Measurements from ENCODE around the gene THOC6.

THOC6 gene

DNA sequence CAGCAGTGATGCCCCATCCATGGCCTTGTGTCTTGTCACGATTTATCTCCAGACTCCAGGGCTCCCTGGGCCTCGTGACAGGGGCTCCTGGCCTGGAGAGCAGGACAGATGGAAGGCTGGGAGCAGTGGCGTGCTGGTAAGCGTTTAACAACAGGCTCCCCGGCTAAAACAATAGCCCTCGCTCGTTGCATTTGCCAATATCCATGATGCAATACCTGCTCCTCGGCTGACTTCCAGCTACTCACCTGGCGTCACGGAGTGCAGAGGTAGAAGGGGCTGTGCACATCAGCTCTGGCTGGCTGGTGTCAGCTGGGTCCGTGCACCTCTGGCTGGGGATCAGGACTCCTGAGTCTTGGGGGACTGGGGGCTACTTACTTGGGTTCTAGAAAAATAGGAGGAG, 14.4 kb downstream of the THOC6 start:
- peak; percentile 14 for ATAC-seq
- TF ChIP-seq, protein P1, sequence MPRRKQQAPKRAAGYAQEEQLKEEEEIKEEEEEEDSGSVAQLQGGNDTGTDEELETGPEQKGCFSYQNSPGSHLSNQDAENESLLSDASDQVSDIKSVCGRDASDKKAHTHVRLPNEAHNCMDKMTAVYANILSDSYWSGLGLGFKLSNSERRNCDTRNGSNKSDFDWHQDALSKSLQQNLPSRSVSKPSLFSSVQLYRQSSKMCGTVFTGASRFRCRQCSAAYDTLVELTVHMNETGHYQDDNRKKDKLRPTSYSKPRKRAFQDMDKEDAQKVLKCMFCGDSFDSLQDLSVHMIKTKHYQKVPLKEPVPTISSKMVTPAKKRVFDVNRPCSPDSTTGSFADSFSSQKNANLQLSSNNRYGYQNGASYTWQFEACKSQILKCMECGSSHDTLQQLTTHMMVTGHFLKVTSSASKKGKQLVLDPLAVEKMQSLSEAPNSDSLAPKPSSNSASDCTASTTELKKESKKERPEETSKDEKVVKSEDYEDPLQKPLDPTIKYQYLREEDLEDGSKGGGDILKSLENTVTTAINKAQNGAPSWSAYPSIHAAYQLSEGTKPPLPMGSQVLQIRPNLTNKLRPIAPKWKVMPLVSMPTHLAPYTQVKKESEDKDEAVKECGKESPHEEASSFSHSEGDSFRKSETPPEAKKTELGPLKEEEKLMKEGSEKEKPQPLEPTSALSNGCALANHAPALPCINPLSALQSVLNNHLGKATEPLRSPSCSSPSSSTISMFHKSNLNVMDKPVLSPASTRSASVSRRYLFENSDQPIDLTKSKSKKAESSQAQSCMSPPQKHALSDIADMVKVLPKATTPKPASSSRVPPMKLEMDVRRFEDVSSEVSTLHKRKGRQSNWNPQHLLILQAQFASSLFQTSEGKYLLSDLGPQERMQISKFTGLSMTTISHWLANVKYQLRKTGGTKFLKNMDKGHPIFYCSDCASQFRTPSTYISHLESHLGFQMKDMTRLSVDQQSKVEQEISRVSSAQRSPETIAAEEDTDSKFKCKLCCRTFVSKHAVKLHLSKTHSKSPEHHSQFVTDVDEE (CRISPR knock-in tag; IDR thresholded peaks at IDR 0.05) = no peak
- TF ChIP-seq, protein P2, sequence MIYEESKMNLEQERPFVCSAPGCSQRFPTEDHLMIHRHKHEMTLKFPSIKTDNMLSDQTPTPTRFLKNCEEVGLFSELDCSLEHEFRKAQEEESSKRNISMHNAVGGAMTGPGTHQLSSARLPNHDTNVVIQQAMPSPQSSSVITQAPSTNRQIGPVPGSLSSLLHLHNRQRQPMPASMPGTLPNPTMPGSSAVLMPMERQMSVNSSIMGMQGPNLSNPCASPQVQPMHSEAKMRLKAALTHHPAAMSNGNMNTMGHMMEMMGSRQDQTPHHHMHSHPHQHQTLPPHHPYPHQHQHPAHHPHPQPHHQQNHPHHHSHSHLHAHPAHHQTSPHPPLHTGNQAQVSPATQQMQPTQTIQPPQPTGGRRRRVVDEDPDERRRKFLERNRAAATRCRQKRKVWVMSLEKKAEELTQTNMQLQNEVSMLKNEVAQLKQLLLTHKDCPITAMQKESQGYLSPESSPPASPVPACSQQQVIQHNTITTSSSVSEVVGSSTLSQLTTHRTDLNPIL (CRISPR knock-in tag; IDR thresholded peaks at IDR 0.05; ENCODE audit: low read depth) = no peak
- TF ChIP-seq GLIS3 (CRISPR knock-in tag; IDR thresholded peaks at IDR 0.05) (no peak), TCF4 (CRISPR knock-in tag; IDR thresholded peaks at IDR 0.05; ENCODE audit: borderline replicate concordance) (no peak), TOX (CRISPR knock-in tag; IDR thresholded peaks at IDR 0.05; ENCODE audit: borderline replicate concordance) (no peak), ARNTL (CRISPR knock-in tag; IDR thresholded peaks at IDR 0.05; ENCODE audit: borderline replicate concordance, low read depth) (no peak), ESRRG (CRISPR knock-in tag; IDR thresholded peaks at IDR 0.05) (no peak), RARB (CRISPR knock-in tag; IDR thresholded peaks at IDR 0.05) (no peak), ZFP3 (CRISPR knock-in tag; IDR thresholded peaks at IDR 0.05) (no peak), SNAI2 (CRISPR knock-in tag; IDR thresholded peaks at IDR 0.05) (no peak), OSR1 (CRISPR knock-in tag; IDR thresholded peaks at IDR 0.05) (no peak), ZFP30 (CRISPR knock-in tag; IDR thresholded peaks at IDR 0.05) (no peak), ZC3H10 (CRISPR knock-in tag; IDR thresholded peaks at IDR 0.05) (no peak), ZNF70 (CRISPR knock-in tag; IDR thresholded peaks at IDR 0.05) (no peak), ZNF8 (CRISPR knock-in tag; IDR thresholded peaks at IDR 0.05) (no peak), ZNF565 (CRISPR knock-in tag; conservative IDR thresholded peaks at IDR 0.05; ENCODE audit: low read depth) (no peak), BACH2 (CRISPR knock-in tag; IDR thresholded peaks at IDR 0.05; ENCODE audit: borderline replicate concordance) (no peak)
- TF ChIP-seq, protein P3, sequence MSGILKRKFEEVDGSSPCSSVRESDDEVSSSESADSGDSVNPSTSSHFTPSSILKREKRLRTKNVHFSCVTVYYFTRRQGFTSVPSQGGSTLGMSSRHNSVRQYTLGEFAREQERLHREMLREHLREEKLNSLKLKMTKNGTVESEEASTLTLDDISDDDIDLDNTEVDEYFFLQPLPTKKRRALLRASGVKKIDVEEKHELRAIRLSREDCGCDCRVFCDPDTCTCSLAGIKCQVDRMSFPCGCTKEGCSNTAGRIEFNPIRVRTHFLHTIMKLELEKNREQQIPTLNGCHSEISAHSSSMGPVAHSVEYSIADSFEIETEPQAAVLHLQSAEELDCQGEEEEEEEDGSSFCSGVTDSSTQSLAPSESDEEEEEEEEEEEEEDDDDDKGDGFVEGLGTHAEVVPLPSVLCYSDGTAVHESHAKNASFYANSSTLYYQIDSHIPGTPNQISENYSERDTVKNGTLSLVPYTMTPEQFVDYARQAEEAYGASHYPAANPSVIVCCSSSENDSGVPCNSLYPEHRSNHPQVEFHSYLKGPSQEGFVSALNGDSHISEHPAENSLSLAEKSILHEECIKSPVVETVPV (CRISPR knock-in tag; IDR thresholded peaks at IDR 0.05) = no peak
- TF ChIP-seq, protein P4, sequence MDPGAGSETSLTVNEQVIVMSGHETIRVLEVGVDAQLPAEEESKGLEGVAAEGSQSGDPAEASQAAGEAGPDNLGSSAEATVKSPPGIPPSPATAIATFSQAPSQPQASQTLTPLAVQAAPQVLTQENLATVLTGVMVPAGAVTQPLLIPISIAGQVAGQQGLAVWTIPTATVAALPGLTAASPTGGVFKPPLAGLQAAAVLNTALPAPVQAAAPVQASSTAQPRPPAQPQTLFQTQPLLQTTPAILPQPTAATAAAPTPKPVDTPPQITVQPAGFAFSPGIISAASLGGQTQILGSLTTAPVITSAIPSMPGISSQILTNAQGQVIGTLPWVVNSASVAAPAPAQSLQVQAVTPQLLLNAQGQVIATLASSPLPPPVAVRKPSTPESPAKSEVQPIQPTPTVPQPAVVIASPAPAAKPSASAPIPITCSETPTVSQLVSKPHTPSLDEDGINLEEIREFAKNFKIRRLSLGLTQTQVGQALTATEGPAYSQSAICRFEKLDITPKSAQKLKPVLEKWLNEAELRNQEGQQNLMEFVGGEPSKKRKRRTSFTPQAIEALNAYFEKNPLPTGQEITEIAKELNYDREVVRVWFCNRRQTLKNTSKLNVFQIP (CRISPR knock-in tag; IDR thresholded peaks at IDR 0.05; ENCODE audit: borderline replicate concordance, low read depth) = no peak

DNA sequence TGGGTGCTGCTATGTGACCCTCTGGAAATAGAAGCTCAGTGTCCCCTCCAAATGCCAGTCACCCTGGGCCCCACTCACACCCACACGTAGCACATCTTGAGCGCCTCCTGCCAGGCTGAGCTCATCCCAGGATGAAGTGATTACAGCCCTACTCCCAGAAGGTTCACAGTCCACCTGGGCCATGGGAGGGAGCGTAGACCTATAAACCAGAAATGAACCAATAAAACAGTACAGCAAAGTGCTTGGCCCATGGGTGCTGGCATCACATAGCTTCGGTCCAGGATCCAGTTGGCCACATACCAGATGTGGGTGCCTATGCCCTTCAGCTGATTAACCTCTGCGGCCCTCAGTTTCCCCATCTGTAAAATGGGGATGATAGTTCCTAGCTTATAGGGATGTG, 15.1 kb downstream of the THOC6 start:
- no peak for TF ChIP-seq ISL1 (CRISPR knock-in tag; IDR thresholded peaks at IDR 0.05)
- no peak for TF ChIP-seq GLIS3 (CRISPR knock-in tag; IDR thresholded peaks at IDR 0.05)
- TF ChIP-seq TOX (CRISPR knock-in tag; IDR thresholded peaks at IDR 0.05; ENCODE audit: borderline replicate concordance) = no peak
- no peak for TF ChIP-seq ESRRG (CRISPR knock-in tag; IDR thresholded peaks at IDR 0.05)
- TF ChIP-seq, protein P4 (CRISPR knock-in tag; IDR thresholded peaks at IDR 0.05; ENCODE audit: borderline replicate concordance, low read depth) = no peak
- no peak for TF ChIP-seq TCF4 (CRISPR knock-in tag; IDR thresholded peaks at IDR 0.05; ENCODE audit: borderline replicate concordance)
- TF ChIP-seq, protein P2 (CRISPR knock-in tag; IDR thresholded peaks at IDR 0.05; ENCODE audit: low read depth) = no peak
- no peak for TF ChIP-seq ZFP30 (CRISPR knock-in tag; IDR thresholded peaks at IDR 0.05)
- no peak for TF ChIP-seq ZNF8 (CRISPR knock-in tag; IDR thresholded peaks at IDR 0.05)
- TF ChIP-seq ZC3H10 (CRISPR knock-in tag; IDR thresholded peaks at IDR 0.05) = no peak
- no peak for TF ChIP-seq RARB (CRISPR knock-in tag; IDR thresholded peaks at IDR 0.05)
- no peak for TF ChIP-seq ZNF70 (CRISPR knock-in tag; IDR thresholded peaks at IDR 0.05)
- TF ChIP-seq ARNTL (CRISPR knock-in tag; IDR thresholded peaks at IDR 0.05; ENCODE audit: borderline replicate concordance, low read depth) = no peak
- no peak for TF ChIP-seq SNAI2 (CRISPR knock-in tag; IDR thresholded peaks at IDR 0.05)
- TF ChIP-seq ZNF565 (CRISPR knock-in tag; conservative IDR thresholded peaks at IDR 0.05; ENCODE audit: low read depth) = no peak
- no peak for TF ChIP-seq BACH2 (CRISPR knock-in tag; IDR thresholded peaks at IDR 0.05; ENCODE audit: borderline replicate concordance)
- TF ChIP-seq OSR1 (CRISPR knock-in tag; IDR thresholded peaks at IDR 0.05) = no peak
- TF ChIP-seq, protein P3 (CRISPR knock-in tag; IDR thresholded peaks at IDR 0.05) = no peak
- no peak for TF ChIP-seq CSDC2 (CRISPR knock-in tag; IDR thresholded peaks at IDR 0.05)
- no peak for TF ChIP-seq ZFP3 (CRISPR knock-in tag; IDR thresholded peaks at IDR 0.05)
- no peak for ATAC-seq
